Neural cell (in vitro differentiated cells): ENCODE data around the gene RNF187. TPM values are rescaled to one million over a fixed set of nuclear protein-coding genes. Genes with fewer than 3 reads are reported as not detected.

ENCODE experiments used
- H2AFZ ChIP-seq: fragments of 200-600, 300-800 bp; sonication (generic), shearing (Covaris generic); 2 replicates; pipeline ENCODE4 v1.6.0; 2014; ENCODE audit warnings: low read depth, mild to moderate bottlenecking, antibody characterized with exemption, low read length, moderate library complexity
- H3F3A ChIP-seq: fragments of 200-600 bp; shearing (Covaris generic); 2 replicates; pipeline ENCODE4 v1.6.1; 2016; ENCODE audit warnings: mild to moderate bottlenecking, moderate library complexity, mixed read lengths, antibody characterized with exemption, low read length; ENCODE audit not compliant: insufficient read depth, poor library complexity, severe bottlenecking
- H3K27ac ChIP-seq: fragments of 200-600, 300-800 bp; sonication (generic), shearing (Covaris generic); 2 replicates; pipeline ENCODE4 v1.5.1; 2014; ENCODE audit warnings: mild to moderate bottlenecking, low read length, moderate library complexity
- H3K27me3 ChIP-seq: fragments of 300-800, 200-600 bp; sonication (generic), shearing (Covaris generic); 2 replicates; pipeline ENCODE4 v1.6.0; 2014; ENCODE audit warnings: mild to moderate bottlenecking, low read depth, low read length, moderate library complexity; ENCODE audit not compliant: insufficient read depth
- H3K36me3 ChIP-seq: fragments of 300-800, 200-600 bp; sonication (generic), shearing (Covaris generic); 2 replicates; pipeline ENCODE4 v1.5.1; 2014; ENCODE audit warnings: mild to moderate bottlenecking, antibody characterized with exemption, low read length, moderate library complexity; ENCODE audit not compliant: insufficient read depth
- H3K4me2 ChIP-seq: fragments of 300-800, 200-600 bp; sonication (generic), shearing (Covaris generic); 2 replicates; pipeline ENCODE4 v1.6.0; 2014; ENCODE audit warnings: mild to moderate bottlenecking, low read length
- H3K4me3 ChIP-seq: fragments of 300-800, 200-600 bp; sonication (generic), shearing (Covaris generic); 2 replicates; pipeline ENCODE4 v1.5.1; 2014; ENCODE audit warnings: mild to moderate bottlenecking, low read length, moderate library complexity
- H3K79me2 ChIP-seq: fragments of 200-600 bp; shearing (Covaris generic); replicated peaks from 2 replicates; pipeline ENCODE4 v1.6.0; 2014; ENCODE audit warnings: mild to moderate bottlenecking, low read length, moderate library complexity; ENCODE audit not compliant: insufficient read depth
- H3K9ac ChIP-seq: fragments of 300-800, 200-600 bp; sonication (generic), shearing (Covaris generic); 2 replicates; pipeline ENCODE4 v1.6.1; 2016; ENCODE audit warnings: mild to moderate bottlenecking, low read length, mixed read lengths
- H3K9me2 ChIP-seq: fragments of 200-600 bp; shearing (Covaris generic); 2 replicates; pipeline ENCODE4 v1.6.1; 2016; ENCODE audit warnings: mild to moderate bottlenecking, low read length, mixed read lengths; ENCODE audit not compliant: insufficient read depth
- H3K9me3 ChIP-seq: fragments of 200-600, 300-800 bp; sonication (generic), shearing (Covaris generic); 2 replicates; pipeline ENCODE4 v1.6.1; 2016; ENCODE audit warnings: mild to moderate bottlenecking, mixed run types, low read length, moderate library complexity, mixed read lengths
- H4K20me1 ChIP-seq: fragments of 200-600 bp; shearing (Covaris generic); 2 replicates; pipeline ENCODE4 v1.6.1; 2016; ENCODE audit warnings: mild to moderate bottlenecking, mixed run types; ENCODE audit not compliant: insufficient read depth
- CTCF ChIP-seq: fragments of 450-650 bp; IDR thresholded peaks from 2 replicates; pipeline ENCODE4 v1.5.1; 2014; ENCODE audit warnings: antibody characterized with exemption, mild to moderate bottlenecking, moderate library complexity; ENCODE audit not compliant: poor library complexity, severe bottlenecking
- EP300 ChIP-seq: fragments of 450-650 bp; conservative IDR thresholded peaks from 2 replicates; pipeline ENCODE4 v1.6.1; 2014; ENCODE audit warnings: antibody characterized with exemption, mild to moderate bottlenecking, moderate library complexity; ENCODE audit not compliant: poor library complexity, severe bottlenecking
- EZH2 ChIP-seq: fragments of 200-600, 300-800 bp; shearing (Covaris generic), sonication (generic); IDR thresholded peaks from 2 replicates; pipeline ENCODE4 v1.6.1; 2014; ENCODE audit warnings: antibody characterized with exemption, low read length, borderline replicate concordance, mild to moderate bottlenecking; ENCODE audit not compliant: insufficient read depth, poor library complexity, severe bottlenecking
- MXI1 ChIP-seq: fragments of 450-650 bp; conservative IDR thresholded peaks from 2 replicates; pipeline ENCODE4 v1.6.1; 2014; ENCODE audit warnings: antibody characterized with exemption, mild to moderate bottlenecking; ENCODE audit not compliant: poor library complexity, severe bottlenecking
- POLR2AphosphoS5 ChIP-seq: IDR thresholded peaks from 2 replicates; pipeline ENCODE4 v1.6.1; 2012
- RAD21 ChIP-seq: fragments of 450-650 bp; conservative IDR thresholded peaks from 2 replicates; pipeline ENCODE4 v1.6.1; 2014; ENCODE audit warnings: antibody characterized with exemption, mild to moderate bottlenecking, moderate library complexity
- REST ChIP-seq: IDR thresholded peaks from 2 replicates; pipeline ENCODE4 v1.6.1; 2012; ENCODE audit warnings: borderline replicate concordance
- SMC3 ChIP-seq: fragments of 450-650 bp; conservative IDR thresholded peaks from 2 replicates; pipeline ENCODE4 v1.6.1; 2014; ENCODE audit warnings: antibody characterized with exemption, mild to moderate bottlenecking, moderate library complexity; ENCODE audit not compliant: poor library complexity
- TAF1 ChIP-seq: IDR thresholded peaks from 2 replicates; pipeline ENCODE4 v1.6.1; 2012; ENCODE audit warnings: low read depth
- polyA plus RNA-seq: library from polyadenylated mRNA; depleted of rRNA; stranded (reverse); fragments of >200 nt; gene quantifications from 2 replicates; pipeline ENCODE4 v1.2.3, GENCODE V29; 2014

RNF187 gene
- polyA plus RNA-seq, 1 donor from 2014 or later = 73.6 TPM

- H4K20me1 ChIP-seq = no peaks in the 10 kb centered on the region
- H3K27me3 ChIP-seq = no peaks in the 10 kb centered on the region
- H3K9me3 ChIP-seq = no peaks in the 10 kb centered on the region
- H3K79me2 ChIP-seq = no peaks in the 10 kb centered on the region
- H3K9me2 ChIP-seq = no peaks in the 10 kb centered on the region
- H3K36me3 ChIP-seq = no peaks in the 10 kb centered on the region
- no peaks in the 10 kb centered on the region for H3F3A ChIP-seq
- H3K4me2 ChIP-seq = no peak overlapping the region
- H2AFZ ChIP-seq = no peak overlapping the region
- no peak overlapping the region for H3K27ac ChIP-seq
- TF ChIP-seq POLR2AphosphoS5 (no peak), RAD21 (no peak), TAF1 (no peak), CTCF (no peak)
- no peak overlapping the region for H3K9ac ChIP-seq
- no peak overlapping the region for H3K4me3 ChIP-seq
Observed at GRCh38 chr1:228448372-228448771, 38.8 kb upstream of the RNF187 start.

GRCh38 chr1:228450200-228450599 lies 37.0 kb upstream of the RNF187 start:
- no peaks in the 10 kb centered on the region for H3K9me2 ChIP-seq
- H3K4me3 ChIP-seq = no peak overlapping the region

More at GRCh38 chr1:228450200-228450599, 37.0 kb upstream of the RNF187 start:
- no peak overlapping the region for H2AFZ ChIP-seq
- H3K4me2 ChIP-seq = no peak overlapping the region
- H3K27me3 ChIP-seq = no peaks in the 10 kb centered on the region
- no peak overlapping the region for H3K9ac ChIP-seq
- no peaks in the 10 kb centered on the region for H3K9me3 ChIP-seq
- H3F3A ChIP-seq = no peaks in the 10 kb centered on the region
- no peak for TF ChIP-seq MXI1
- TF ChIP-seq RAD21 = no peak
- no peak for TF ChIP-seq CTCF
- TF ChIP-seq EZH2 = no peak
- no peak for TF ChIP-seq EP300
- TF ChIP-seq SMC3 = no peak
- no peak for TF ChIP-seq TAF1
- no peak for TF ChIP-seq REST
- no peak for TF ChIP-seq POLR2AphosphoS5
- no peaks in the 10 kb centered on the region for H4K20me1 ChIP-seq
- H3K27ac ChIP-seq = no peak overlapping the region
- no peaks in the 10 kb centered on the region for H3K36me3 ChIP-seq
- H3K79me2 ChIP-seq = peaks cover 10% of the 10 kb centered on the region
